C4-2B (cell line): ENCODE results near the gene RBM20.

ENCODE experiments used
- H3K27ac ChIP-seq: fragments of 450-650 bp; 2 replicates; pipeline ENCODE4 v1.5.1; 2017
- ZFX ChIP-seq: fragments of 450-650 bp; IDR thresholded peaks from 2 replicates; pipeline ENCODE4 v1.6.1; 2017
- TF ChIP-seq, protein P1 (sequence below): fragments of 450-650 bp; conservative IDR thresholded peaks from 2 replicates; pipeline ENCODE4 v1.5.1; 2017; ENCODE audit warnings: mild to moderate bottlenecking

RBM20 gene

DNA sequence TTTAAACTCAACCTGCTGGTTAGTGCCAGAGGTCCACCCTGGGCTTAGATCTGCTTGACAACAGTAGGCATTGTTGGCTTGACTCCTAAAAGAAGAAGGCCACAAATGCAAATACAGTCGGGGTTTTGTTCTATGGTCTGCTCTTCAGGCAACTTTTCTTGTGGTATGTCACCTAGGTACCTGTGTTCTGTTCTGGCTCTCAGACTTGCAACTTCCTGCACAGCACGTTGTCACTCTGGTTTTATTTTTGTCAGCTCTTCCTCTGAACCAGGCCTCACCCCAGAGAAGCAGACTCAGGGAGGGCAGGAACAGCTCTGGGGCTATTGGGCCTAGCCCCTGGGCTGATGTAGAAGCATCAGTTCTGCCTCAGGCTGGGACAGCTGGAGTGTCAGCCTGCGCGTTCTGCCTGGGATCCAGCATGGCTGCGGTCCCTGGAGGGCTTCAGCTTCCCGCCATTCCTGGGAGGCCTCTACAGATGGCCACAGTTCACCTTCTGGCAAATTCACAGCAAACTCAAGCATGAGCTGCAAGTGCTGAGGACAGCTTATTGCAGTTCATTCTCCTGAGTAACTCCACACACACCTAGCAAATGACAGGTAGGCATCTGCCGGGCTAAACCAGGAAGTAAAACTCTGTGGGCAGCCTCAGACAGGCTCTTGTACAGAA is 216.6 kb downstream of the RBM20 start:
- TF ChIP-seq ZFX: no peak
- TF ChIP-seq, protein P1, sequence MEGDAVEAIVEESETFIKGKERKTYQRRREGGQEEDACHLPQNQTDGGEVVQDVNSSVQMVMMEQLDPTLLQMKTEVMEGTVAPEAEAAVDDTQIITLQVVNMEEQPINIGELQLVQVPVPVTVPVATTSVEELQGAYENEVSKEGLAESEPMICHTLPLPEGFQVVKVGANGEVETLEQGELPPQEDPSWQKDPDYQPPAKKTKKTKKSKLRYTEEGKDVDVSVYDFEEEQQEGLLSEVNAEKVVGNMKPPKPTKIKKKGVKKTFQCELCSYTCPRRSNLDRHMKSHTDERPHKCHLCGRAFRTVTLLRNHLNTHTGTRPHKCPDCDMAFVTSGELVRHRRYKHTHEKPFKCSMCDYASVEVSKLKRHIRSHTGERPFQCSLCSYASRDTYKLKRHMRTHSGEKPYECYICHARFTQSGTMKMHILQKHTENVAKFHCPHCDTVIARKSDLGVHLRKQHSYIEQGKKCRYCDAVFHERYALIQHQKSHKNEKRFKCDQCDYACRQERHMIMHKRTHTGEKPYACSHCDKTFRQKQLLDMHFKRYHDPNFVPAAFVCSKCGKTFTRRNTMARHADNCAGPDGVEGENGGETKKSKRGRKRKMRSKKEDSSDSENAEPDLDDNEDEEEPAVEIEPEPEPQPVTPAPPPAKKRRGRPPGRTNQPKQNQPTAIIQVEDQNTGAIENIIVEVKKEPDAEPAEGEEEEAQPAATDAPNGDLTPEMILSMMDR: no peak
- no peak overlapping the region for H3K27ac ChIP-seq

DNA sequence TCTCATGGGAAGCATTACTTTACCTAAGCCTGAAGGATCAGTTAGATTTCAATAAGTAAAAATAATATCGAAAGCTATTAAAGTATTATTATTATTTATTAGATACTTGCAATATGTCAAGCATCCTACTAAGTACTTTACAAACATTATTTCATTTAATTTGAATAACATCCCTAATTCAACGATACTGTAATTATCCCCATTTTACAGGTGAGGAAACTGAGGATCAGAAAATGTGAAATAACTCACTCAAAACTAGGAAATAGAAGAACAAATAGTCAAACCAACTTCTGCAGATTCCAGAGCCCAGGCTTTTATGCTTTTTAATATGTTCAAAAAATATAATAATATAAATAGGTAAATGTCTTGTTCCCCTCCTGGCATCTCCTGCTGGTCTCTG is 217.3 kb downstream of the RBM20 start:
- no peak overlapping the region for H3K27ac ChIP-seq
- TF ChIP-seq, protein P1: no peak
- TF ChIP-seq ZFX: no peak

DNA sequence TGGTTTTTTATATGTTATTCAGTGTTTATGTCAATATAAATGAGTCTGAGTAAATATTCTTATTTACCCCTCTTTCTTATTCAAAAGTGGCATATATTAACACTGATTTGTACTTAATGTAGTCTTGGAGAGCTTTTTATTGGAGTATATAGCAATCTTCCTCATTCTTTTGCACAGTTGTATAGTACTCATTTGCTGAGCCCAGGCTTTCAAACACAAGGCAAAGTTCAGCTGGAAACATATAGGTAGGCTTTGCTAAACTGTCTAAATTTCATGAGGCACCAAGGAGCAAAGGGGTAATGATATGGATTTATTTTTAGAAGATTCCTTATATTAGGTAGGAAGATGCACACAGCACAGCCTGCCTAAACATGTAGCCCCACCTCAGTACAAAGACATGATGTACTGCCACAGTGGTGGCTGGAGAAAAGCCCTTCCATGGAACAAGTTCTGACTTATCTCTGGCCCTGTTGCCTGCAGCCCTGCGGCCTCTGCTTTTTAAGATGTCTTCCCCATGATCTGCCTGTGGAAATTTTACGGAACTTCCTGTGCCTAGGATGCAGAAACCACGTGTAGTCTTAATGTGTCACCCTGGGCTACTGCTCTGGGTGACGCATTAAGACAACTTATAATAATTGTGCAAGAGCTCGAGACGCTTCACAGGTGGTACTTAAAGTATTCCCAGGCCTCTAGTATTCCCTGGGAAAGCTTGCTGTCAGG is 218.0 kb downstream of the RBM20 start:
- H3K27ac ChIP-seq: no peak overlapping the region
- TF ChIP-seq, protein P1: no peak
- no peak for TF ChIP-seq ZFX

DNA sequence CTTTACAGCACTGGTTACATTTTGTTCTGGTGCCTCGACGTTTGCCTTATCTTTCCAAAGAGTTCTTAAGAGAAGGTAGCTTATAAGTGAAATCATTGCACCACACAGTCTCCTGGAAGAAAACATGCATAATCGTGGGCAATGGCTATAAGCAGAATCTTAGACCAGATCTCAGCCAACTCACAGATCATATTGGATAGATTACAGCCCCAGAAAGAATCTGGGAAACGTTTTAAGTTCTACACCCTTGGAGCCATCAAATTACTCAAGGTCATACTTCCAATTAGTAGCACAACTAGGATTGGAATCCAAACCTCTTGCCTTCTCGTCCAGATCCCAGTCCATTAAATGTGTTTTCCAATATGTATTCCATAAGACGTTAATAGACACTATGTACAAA is 218.8 kb downstream of the RBM20 start:
- no peak overlapping the region for H3K27ac ChIP-seq
- TF ChIP-seq, protein P1: no peak
- no peak for TF ChIP-seq ZFX

DNA sequence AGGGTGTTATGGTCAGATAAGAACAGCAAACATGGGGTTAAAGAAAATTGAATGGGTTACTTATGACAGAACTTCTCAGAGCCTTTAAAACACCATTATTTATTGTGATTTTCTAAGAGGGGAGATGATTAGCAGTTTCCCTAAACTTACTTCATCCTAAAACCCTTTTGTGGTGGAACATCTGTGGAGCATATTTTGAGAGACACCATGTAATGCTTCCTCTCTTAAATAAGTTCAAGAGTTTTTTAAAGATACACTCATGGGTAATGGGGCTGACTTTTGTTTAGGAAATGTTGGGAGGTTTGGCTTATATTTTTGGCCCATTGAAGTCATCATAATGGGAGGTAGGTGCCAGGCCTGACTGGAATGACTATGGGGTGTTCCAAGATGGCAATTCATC is 219.2 kb downstream of the RBM20 start:
- TF ChIP-seq, protein P1: no peak
- TF ChIP-seq ZFX: no peak
- H3K27ac ChIP-seq: no peak overlapping the region

DNA sequence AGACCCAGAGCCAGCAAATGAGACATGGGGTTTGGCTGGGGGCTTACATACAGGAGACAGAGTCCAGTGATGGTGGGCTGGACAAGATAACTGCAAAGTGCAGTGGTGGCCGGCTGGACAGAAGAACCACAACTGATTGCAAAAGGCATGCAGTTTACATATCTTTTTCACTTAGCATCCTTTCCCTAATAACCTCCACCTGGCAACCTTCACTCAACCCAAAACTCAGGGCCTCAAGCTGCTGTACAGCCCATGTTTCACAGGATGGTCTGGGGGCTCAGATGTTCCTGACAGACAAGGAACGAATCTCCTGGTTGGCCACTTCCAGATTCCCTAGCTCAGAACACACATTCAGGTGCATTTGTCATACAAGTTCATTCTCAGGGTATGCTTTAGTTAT is 219.8 kb downstream of the RBM20 start:
- TF ChIP-seq, protein P1: no peak
- TF ChIP-seq ZFX: no peak
- no peak overlapping the region for H3K27ac ChIP-seq

DNA sequence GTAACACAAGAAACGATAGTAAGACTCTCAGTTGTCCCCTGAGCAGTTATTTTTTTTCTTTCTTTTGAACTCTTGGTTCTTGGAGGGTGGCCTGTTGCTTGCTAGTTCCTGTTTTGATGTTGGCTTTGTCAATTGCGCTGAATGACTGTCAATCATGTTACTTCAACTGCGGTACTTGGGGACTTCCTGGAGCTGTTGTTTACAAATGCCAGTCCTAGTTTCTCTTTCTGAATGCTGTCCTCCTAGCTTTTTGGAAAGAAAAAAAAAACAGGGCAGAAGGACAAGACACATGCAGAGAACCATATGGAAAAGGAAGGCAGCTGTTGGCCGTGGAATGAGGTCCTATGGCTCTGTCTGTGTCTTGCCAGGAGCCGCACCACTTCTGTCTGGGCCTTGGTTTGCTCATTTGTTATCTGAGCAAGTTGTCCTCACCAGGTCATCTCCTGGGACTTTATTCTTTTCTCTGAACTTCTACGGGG is 220.6 kb downstream of the RBM20 start:
- TF ChIP-seq, protein P1: no peak
- TF ChIP-seq ZFX: no peak
- no peak overlapping the region for H3K27ac ChIP-seq
